ENCODE results near the gene RBM17.
A peak's percentile ranks its signal among the peaks of the same experiment; 100 is the strongest.

RBM17 gene

GRCh38 chr10:6148251-6148701, 59.4 kb downstream of the RBM17 start:
- Histone ChIP-seq H3K36me3 (ENCODE audit: insufficient read depth, low read length) (no peaks in the 10 kb centered on the region), H3K9me3 (ENCODE audit: insufficient read depth, low read depth, low read length) (no peaks in the 10 kb centered on the region), H3K27ac (ENCODE audit: low read depth, low read length) (no peak overlapping the region), H3K9ac (ENCODE audit: low read depth, low read length) (no peak overlapping the region), H3K27me3 (ENCODE audit: insufficient read depth, low read length) (peaks cover 31% of the 10 kb centered on the region), H3K4me1 (ENCODE audit: insufficient read depth, low read length) (peaks cover 9% of the 10 kb centered on the region), H3K4me3 (ENCODE audit: low read length) (no peak overlapping the region)
- WGBS, result 94% methylated on average over 7 of the region's 7 CpGs

GRCh38 chr10:6148908-6149307, 60.1 kb downstream of the RBM17 start:
- Histone ChIP-seq H3K27ac (ENCODE audit: low read depth, low read length) (no peak overlapping the region), H3K4me1 (ENCODE audit: insufficient read depth, low read length) (peaks cover 9% of the 10 kb centered on the region), H3K27me3 (ENCODE audit: insufficient read depth, low read length) (peaks cover 25% of the 10 kb centered on the region)

GRCh38 chr10:6151087-6151977, 62.5 kb downstream of the RBM17 start:
- Histone ChIP-seq H3K27ac (ENCODE audit: low read depth, low read length) (no peak overlapping the region), H3K36me3 (ENCODE audit: insufficient read depth, low read length) (no peaks in the 10 kb centered on the region), H3K4me3 (ENCODE audit: low read length) (no peak overlapping the region), H3K27me3 (ENCODE audit: insufficient read depth, low read length) (peaks cover 7% of the 10 kb centered on the region; the same call in 1 of the 2 replicates), H3K9me3 (ENCODE audit: insufficient read depth, low read depth, low read length) (no peaks in the 10 kb centered on the region), H3K4me1 (ENCODE audit: insufficient read depth, low read length) (peaks cover 4% of the 10 kb centered on the region), H3K9ac (ENCODE audit: low read depth, low read length) (no peak overlapping the region)
- WGBS, result 53% methylated on average over 22 of the region's 22 CpGs

More at GRCh38 chr10:6148908-6149307, 60.1 kb downstream of the RBM17 start:
- H3K36me3 ChIP-seq (ENCODE audit: insufficient read depth, low read length), result no peaks in the 10 kb centered on the region
- H3K4me3 ChIP-seq (ENCODE audit: low read length), result no peak overlapping the region
- WGBS, result 88% methylated on average over 6 of the region's 6 CpGs
- H3K9me3 ChIP-seq (ENCODE audit: insufficient read depth, low read depth, low read length), result no peaks in the 10 kb centered on the region
- no peak overlapping the region for H3K9ac ChIP-seq (ENCODE audit: low read depth, low read length)

- no peak overlapping the region for H3K27ac ChIP-seq (ENCODE audit: low read depth, low read length)
- no peak overlapping the region for H3K9ac ChIP-seq (ENCODE audit: low read depth, low read length)
- H3K36me3 ChIP-seq (ENCODE audit: insufficient read depth, low read length), result no peaks in the 10 kb centered on the region
- no peak overlapping the region for H3K4me3 ChIP-seq (ENCODE audit: low read length)
- H3K4me1 ChIP-seq (ENCODE audit: insufficient read depth, low read length), result peaks cover 3% of the 10 kb centered on the region; the same call in 1 of the 2 replicates
- no peaks in the 10 kb centered on the region for H3K27me3 ChIP-seq (ENCODE audit: insufficient read depth, low read length)
- 85% methylated on average over 7 of the region's 7 CpGs for WGBS
- no peaks in the 10 kb centered on the region for H3K9me3 ChIP-seq (ENCODE audit: insufficient read depth, low read depth, low read length)
Observed at GRCh38 chr10:6153845-6154244, 65.0 kb downstream of the RBM17 start.

GRCh38 chr10:6154566-6154965, 65.7 kb downstream of the RBM17 start:
- peaks cover 3% of the 10 kb centered on the region; the same call in 1 of the 2 replicates for H3K4me1 ChIP-seq (ENCODE audit: insufficient read depth, low read length)
- H3K9me3 ChIP-seq (ENCODE audit: insufficient read depth, low read depth, low read length), result no peaks in the 10 kb centered on the region
- H3K9ac ChIP-seq (ENCODE audit: low read depth, low read length), result no peak overlapping the region
- no peak overlapping the region for H3K4me3 ChIP-seq (ENCODE audit: low read length)
- H3K27me3 ChIP-seq (ENCODE audit: insufficient read depth, low read length), result no peaks in the 10 kb centered on the region
- 92% methylated on average over 14 of the region's 14 CpGs for WGBS
- no peak overlapping the region for H3K27ac ChIP-seq (ENCODE audit: low read depth, low read length)
- no peaks in the 10 kb centered on the region for H3K36me3 ChIP-seq (ENCODE audit: insufficient read depth, low read length)

GRCh38 chr10:6158276-6158675, 69.4 kb downstream of the RBM17 start:
- Histone ChIP-seq H3K9me3 (ENCODE audit: insufficient read depth, low read depth, low read length) (no peaks in the 10 kb centered on the region), H3K27me3 (ENCODE audit: insufficient read depth, low read length) (no peaks in the 10 kb centered on the region), H3K4me1 (ENCODE audit: insufficient read depth, low read length) (0 out of 2 replicates have a peak, but pooled peaks cover 6% of the 10 kb centered on the region), H3K9ac (ENCODE audit: low read depth, low read length) (no peak overlapping the region), H3K27ac (ENCODE audit: low read depth, low read length) (no peak overlapping the region), H3K36me3 (ENCODE audit: insufficient read depth, low read length) (no peaks in the 10 kb centered on the region), H3K4me3 (ENCODE audit: low read length) (no peak overlapping the region)
- WGBS, result 94% methylated on average over 7 of the region's 7 CpGs

GRCh38 chr10:6161921-6162320, 73.1 kb downstream of the RBM17 start:
- Histone ChIP-seq H3K36me3 (ENCODE audit: insufficient read depth, low read length) (peaks cover 10% of the 10 kb centered on the region), H3K9me3 (ENCODE audit: insufficient read depth, low read depth, low read length) (no peaks in the 10 kb centered on the region), H3K27ac (ENCODE audit: low read depth, low read length) (no peak overlapping the region), H3K4me1 (ENCODE audit: insufficient read depth, low read length) (peaks cover 11% of the 10 kb centered on the region; the same call in 1 of the 2 replicates), H3K27me3 (ENCODE audit: insufficient read depth, low read length) (no peaks in the 10 kb centered on the region), H3K4me3 (ENCODE audit: low read length) (no peak overlapping the region), H3K9ac (ENCODE audit: low read depth, low read length) (no peak overlapping the region)
- WGBS, result 90% methylated on average over 3 of the region's 3 CpGs

GRCh38 chr10:6162589-6163356, 73.9 kb downstream of the RBM17 start:
- H3K4me1 ChIP-seq (ENCODE audit: insufficient read depth, low read length), result peaks cover 12% of the 10 kb centered on the region; the same call in 1 of the 2 replicates
- 74% methylated on average over 12 of the region's 12 CpGs for WGBS
- H3K27ac ChIP-seq (ENCODE audit: low read depth, low read length), result no peak overlapping the region; the same call in 1 of the 2 replicates
- H3K4me3 ChIP-seq (ENCODE audit: low read length), result peak overlapping the region; percentile 69
- H3K9ac ChIP-seq (ENCODE audit: low read depth, low read length), result no peak overlapping the region
- H3K9me3 ChIP-seq (ENCODE audit: insufficient read depth, low read depth, low read length), result no peaks in the 10 kb centered on the region
- H3K27me3 ChIP-seq (ENCODE audit: insufficient read depth, low read length), result no peaks in the 10 kb centered on the region
- peaks cover 10% of the 10 kb centered on the region for H3K36me3 ChIP-seq (ENCODE audit: insufficient read depth, low read length)

GRCh38 chr10:6163364-6164270, 74.8 kb downstream of the RBM17 start:
- H3K27me3 ChIP-seq (ENCODE audit: insufficient read depth, low read length), result no peaks in the 10 kb centered on the region
- peaks cover 10% of the 10 kb centered on the region for H3K36me3 ChIP-seq (ENCODE audit: insufficient read depth, low read length)
- 2% methylated on average over 91 of the region's 91 CpGs for WGBS
- peaks cover 18% of the 10 kb centered on the region; the same call in 1 of the 2 replicates for H3K4me1 ChIP-seq (ENCODE audit: insufficient read depth, low read length)
- H3K9ac ChIP-seq (ENCODE audit: low read depth, low read length), result peak overlapping the region; percentile 91
- no peaks in the 10 kb centered on the region for H3K9me3 ChIP-seq (ENCODE audit: insufficient read depth, low read depth, low read length)
- H3K27ac ChIP-seq (ENCODE audit: low read depth, low read length), result peak overlapping the region; percentile 24
- peak overlapping the region; percentile 69 for H3K4me3 ChIP-seq (ENCODE audit: low read length)

GRCh38 chr10:6164271-6165095, 75.6 kb downstream of the RBM17 start:
- H3K4me3 ChIP-seq (ENCODE audit: low read length), result peak overlapping the region; percentile 69
- peak overlapping the region; percentile 24 for H3K27ac ChIP-seq (ENCODE audit: low read depth, low read length)
- peaks cover 18% of the 10 kb centered on the region; the same call in 1 of the 2 replicates for H3K4me1 ChIP-seq (ENCODE audit: insufficient read depth, low read length)
- 62% methylated on average over 16 of the region's 16 CpGs for WGBS
- H3K27me3 ChIP-seq (ENCODE audit: insufficient read depth, low read length), result no peaks in the 10 kb centered on the region
- no peaks in the 10 kb centered on the region for H3K9me3 ChIP-seq (ENCODE audit: insufficient read depth, low read depth, low read length)
- peak overlapping the region; percentile 91 for H3K9ac ChIP-seq (ENCODE audit: low read depth, low read length)
- H3K36me3 ChIP-seq (ENCODE audit: insufficient read depth, low read length), result peaks cover 10% of the 10 kb centered on the region
